Right hindlimb (tissue), 1 donor: Measurements from ENCODE around the gene C17orf100.

ENCODE experiments used
- DNase-seq: peaks from one replicate; pipeline ENCODE4 v3.0.0-alpha.2; 2018

The C17orf100 gene

GRCh38 chr17:6695051-6695450 lies 43.5 kb downstream of the C17orf100 start:
- no peak for DNase-seq

- DNase-seq = no peak
Observed at GRCh38 chr17:6695565-6695964, 44.0 kb downstream of the C17orf100 start.

GRCh38 chr17:6696906-6697305 lies 45.3 kb downstream of the C17orf100 start:
- DNase-seq = no peak

- no peak for DNase-seq
Observed at GRCh38 chr17:6698004-6698403, 46.4 kb downstream of the C17orf100 start.

GRCh38 chr17:6699997-6700947 lies 48.7 kb downstream of the C17orf100 start:
- DNase-seq = no peak

GRCh38 chr17:6700948-6701307 lies 49.4 kb downstream of the C17orf100 start:
- DNase-seq = no peak

- no peak for DNase-seq
Observed at GRCh38 chr17:6701719-6702118, 50.2 kb downstream of the C17orf100 start.

GRCh38 chr17:6702567-6703215 lies 51.1 kb downstream of the C17orf100 start:
- no peak for DNase-seq
